SU-DHL-6 (cell line): ENCODE measurements around the gene PRDM5.

Experiments
- H2AFZ ChIP-seq: fragments of 200-600 bp; sonication (generic); 2 replicates; pipeline ENCODE4 v1.6.1; 2014; ENCODE audit warnings: low read depth, mild to moderate bottlenecking, moderate library complexity, mixed read lengths, antibody characterized with exemption, low read length; ENCODE audit not compliant: severe bottlenecking
- H3F3A ChIP-seq: fragments of 200-600 bp; shearing (Covaris generic); 2 replicates; pipeline ENCODE4 v1.6.0; 2016; ENCODE audit warnings: antibody characterized with exemption, mild to moderate bottlenecking; ENCODE audit not compliant: insufficient read depth
- H3K27ac ChIP-seq: fragments of 200-600 bp; sonication (generic); 2 replicates; pipeline ENCODE4 v1.5.1; 2016; ENCODE audit warnings: low read depth, mild to moderate bottlenecking, low read length, moderate library complexity, mixed read lengths
- H3K27me3 ChIP-seq: fragments of 200-600 bp; sonication (generic), shearing (Covaris generic); 2 replicates; pipeline ENCODE4 v1.6.0; 2014; ENCODE audit warnings: mild to moderate bottlenecking, low read length
- H3K36me3 ChIP-seq: fragments of 200-600 bp; sonication (generic); 2 replicates; pipeline ENCODE4 v1.6.1; 2014; ENCODE audit warnings: mild to moderate bottlenecking, low read length, mixed read lengths
- H3K4me2 ChIP-seq: fragments of 300-600, 200-600 bp; shearing (Covaris generic), sonication (generic); 2 replicates; pipeline ENCODE4 v1.6.0; 2014; ENCODE audit warnings: low read length, low read depth, mild to moderate bottlenecking; ENCODE audit not compliant: poor library complexity, severe bottlenecking
- H3K4me3 ChIP-seq: fragments of 200-600 bp; sonication (generic); 2 replicates; pipeline ENCODE4 v1.5.1; 2014; ENCODE audit warnings: antibody characterized with exemption, low read length, mild to moderate bottlenecking, mixed read lengths; ENCODE audit not compliant: insufficient read depth, poor library complexity, severe bottlenecking
- H3K79me2 ChIP-seq: fragments of 200-600 bp; sonication (generic); 2 replicates; pipeline ENCODE4 v1.6.1; 2014; ENCODE audit warnings: mild to moderate bottlenecking, low read length, moderate library complexity; ENCODE audit not compliant: insufficient read depth
- H3K9ac ChIP-seq: fragments of 200-600 bp; sonication (generic); 2 replicates; pipeline ENCODE4 v1.7.0; 2014; ENCODE audit warnings: mild to moderate bottlenecking, low read length
- H3K9me2 ChIP-seq: fragments of 200-600 bp; sonication (generic); replicated peaks from 2 replicates; pipeline ENCODE4 v1.6.1; 2014; ENCODE audit warnings: low read length; ENCODE audit not compliant: insufficient read depth
- H3K9me3 ChIP-seq: fragments of 200-600 bp; sonication (generic); 2 replicates; pipeline ENCODE4 v1.6.1; 2014; ENCODE audit warnings: low read length, mixed read lengths; ENCODE audit not compliant: insufficient read depth
- H4K20me1 ChIP-seq: fragments of 200-600 bp; sonication (generic); 2 replicates; pipeline ENCODE4 v1.6.1; 2014; ENCODE audit warnings: low read depth, mild to moderate bottlenecking, antibody characterized with exemption, low read length, moderate library complexity, mixed read lengths
- CTCF ChIP-seq: fragments of 200-600 bp; sonication (generic); IDR thresholded peaks from one replicate; pipeline ENCODE4 v1.5.1; 2017; ENCODE audit warnings: antibody characterized with exemption, mild to moderate bottlenecking, low read length, moderate library complexity; ENCODE audit not compliant: insufficient read depth, poor library complexity, severe bottlenecking
- EZH2phosphoT487 ChIP-seq: fragments of 200-600 bp; sonication (generic), shearing (Covaris generic); conservative IDR thresholded peaks from 2 replicates; pipeline ENCODE4 v1.6.1; 2018; ENCODE audit warnings: mild to moderate bottlenecking, antibody characterized with exemption, low read length, moderate library complexity, mixed read lengths

The PRDM5 gene

DNA sequence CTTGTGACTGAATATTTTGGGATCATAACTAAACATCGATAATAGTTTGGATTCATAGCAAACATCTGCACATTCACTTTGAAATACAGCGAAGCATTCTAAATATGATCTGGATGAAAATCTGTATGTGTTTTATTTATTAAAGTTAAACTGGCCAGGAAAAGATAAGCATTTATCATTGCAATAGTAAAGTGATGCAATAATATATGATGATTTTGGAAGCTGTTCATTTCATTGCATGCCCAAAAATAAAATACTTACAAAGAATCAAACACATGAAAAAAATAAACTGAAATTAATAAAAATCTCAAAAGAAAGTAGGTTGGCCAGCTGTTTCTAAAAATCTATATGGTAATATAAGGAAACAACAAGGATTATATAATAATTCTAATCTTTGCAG is 1.9 kb downstream of the PRDM5 start:
- Histone ChIP-seq H3K27ac (no peak overlapping the region), H3K27me3 (no peaks in the 10 kb centered on the region), H2AFZ (no peak overlapping the region), H3K9me2 (no peaks in the 10 kb centered on the region), H3K36me3 (no peaks in the 10 kb centered on the region), H4K20me1 (no peaks in the 10 kb centered on the region), H3K4me3 (no peak overlapping the region), H3K4me2 (no peak overlapping the region), H3F3A (no peaks in the 10 kb centered on the region), H3K9me3 (no peaks in the 10 kb centered on the region), H3K9ac (no peak overlapping the region), H3K79me2 (no peaks in the 10 kb centered on the region)
- TF ChIP-seq CTCF: no peak
- TF ChIP-seq EZH2phosphoT487: no peak

DNA sequence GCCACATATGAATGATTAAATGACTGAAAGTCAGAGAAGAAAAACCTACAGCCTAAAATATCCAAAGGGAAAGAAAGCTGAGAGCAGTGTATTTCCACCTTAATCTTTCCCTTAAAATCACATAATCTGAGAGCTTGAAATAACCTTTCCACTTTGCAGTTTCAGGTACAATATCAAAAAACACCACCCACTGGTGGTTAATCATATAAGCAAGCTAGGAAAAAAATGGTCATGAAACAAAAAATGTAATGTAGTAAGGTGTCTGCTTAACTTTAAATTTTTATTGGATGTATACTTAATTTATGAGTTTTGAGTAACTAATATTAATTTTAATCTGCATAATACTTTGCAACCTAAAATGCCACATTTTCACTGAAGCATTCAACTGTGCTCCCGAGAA is 3.2 kb downstream of the PRDM5 start:
- Histone ChIP-seq H2AFZ (no peak overlapping the region), H3K79me2 (no peaks in the 10 kb centered on the region), H3K9me2 (no peaks in the 10 kb centered on the region), H3K36me3 (no peaks in the 10 kb centered on the region), H3K9ac (no peak overlapping the region), H3K4me3 (no peak overlapping the region), H4K20me1 (no peaks in the 10 kb centered on the region), H3F3A (no peaks in the 10 kb centered on the region), H3K4me2 (no peak overlapping the region), H3K27ac (no peak overlapping the region), H3K9me3 (no peaks in the 10 kb centered on the region), H3K27me3 (no peaks in the 10 kb centered on the region)
- no peak for TF ChIP-seq CTCF
- TF ChIP-seq EZH2phosphoT487: no peak

DNA sequence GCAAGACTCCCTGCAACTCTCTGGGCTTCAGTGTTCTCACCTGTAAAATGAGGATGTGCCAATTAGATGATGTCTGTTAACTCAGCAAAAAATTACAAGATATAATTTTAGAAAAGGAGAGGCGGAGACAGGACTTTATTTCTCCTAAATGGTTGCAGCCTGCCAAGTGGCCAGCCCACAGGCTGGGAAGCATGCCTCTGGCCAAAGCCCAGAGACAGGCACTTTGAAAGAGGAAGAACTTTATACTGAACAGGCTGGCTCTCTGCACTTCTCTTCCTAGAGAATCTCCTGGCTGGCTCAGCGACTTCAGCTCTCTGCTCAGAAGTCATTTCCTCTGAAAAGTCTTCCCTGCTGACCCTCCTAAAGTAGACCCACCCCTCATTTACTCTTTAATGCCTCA is 3.7 kb downstream of the PRDM5 start:
- Histone ChIP-seq H3K9ac (no peak overlapping the region), H3K27ac (no peak overlapping the region), H3K36me3 (no peaks in the 10 kb centered on the region), H3K9me3 (no peaks in the 10 kb centered on the region), H3K4me2 (no peak overlapping the region), H3K9me2 (no peaks in the 10 kb centered on the region), H3K4me3 (no peak overlapping the region), H4K20me1 (no peaks in the 10 kb centered on the region), H3F3A (no peaks in the 10 kb centered on the region), H3K27me3 (no peaks in the 10 kb centered on the region), H2AFZ (no peak overlapping the region), H3K79me2 (no peaks in the 10 kb centered on the region)
- TF ChIP-seq CTCF (no peak), EZH2phosphoT487 (no peak)

- Histone ChIP-seq H3K36me3 (no peaks in the 10 kb centered on the region), H3K9me3 (no peaks in the 10 kb centered on the region), H3K79me2 (no peaks in the 10 kb centered on the region), H3F3A (no peaks in the 10 kb centered on the region), H4K20me1 (no peaks in the 10 kb centered on the region), H3K4me2 (no peak overlapping the region), H3K27me3 (no peaks in the 10 kb centered on the region), H3K9ac (no peak overlapping the region), H2AFZ (no peak overlapping the region), H3K27ac (no peak overlapping the region), H3K9me2 (no peaks in the 10 kb centered on the region), H3K4me3 (no peak overlapping the region)
- TF ChIP-seq EZH2phosphoT487 (no peak), CTCF (no peak)
These were observed 4.4 kb downstream of the PRDM5 start for GRCh38 chr4:120918092-120918491.
